DMS153 (cell line): Measurements from ENCODE around the gene PLEKHA6.

Source experiments
- DNase-seq: peaks from one replicate; lab custom pipeline; 2025; lab: John Stamatoyannopoulos, UW

Gene PLEKHA6

DNA sequence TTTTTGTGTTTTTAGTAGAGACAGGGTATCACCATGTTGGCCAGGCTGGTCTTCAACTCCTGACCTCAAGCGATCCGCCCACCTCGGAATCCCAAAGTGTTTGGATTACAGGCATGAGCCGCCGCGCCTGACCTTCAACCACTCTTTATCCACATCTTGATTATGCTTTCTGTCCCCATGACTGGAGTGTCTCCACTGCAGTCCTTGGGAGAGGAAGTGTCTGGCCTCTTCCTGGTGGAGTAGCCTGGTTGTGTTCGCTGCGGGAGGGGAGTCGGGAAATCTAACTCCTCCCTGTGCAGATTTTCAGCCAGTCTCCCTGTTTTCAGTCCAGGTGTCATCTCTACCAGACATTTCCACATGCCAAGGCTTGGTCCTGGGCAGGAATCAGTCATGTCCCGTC, 173.1 kb downstream of the PLEKHA6 start:
- DNase-seq, result no peak

DNA sequence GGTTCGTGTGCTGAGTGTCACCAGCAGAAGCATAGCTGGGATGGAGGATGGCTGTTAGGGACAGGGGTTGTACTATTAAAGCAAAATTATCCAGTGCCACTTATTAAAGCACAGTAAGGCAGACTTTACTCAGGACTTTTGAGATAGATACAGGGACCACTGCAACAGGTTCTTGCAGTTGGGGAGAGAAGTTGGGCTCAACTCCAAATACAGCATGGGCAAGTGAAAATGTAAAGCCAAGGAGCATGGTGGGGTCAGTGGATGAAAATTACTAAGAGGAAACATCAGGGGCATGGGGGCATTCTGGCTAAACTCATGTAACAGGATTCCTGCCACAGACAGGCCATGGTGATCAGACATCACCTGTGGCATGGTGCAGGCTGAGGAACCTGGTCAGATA, 178.6 kb downstream of the PLEKHA6 start:
- DNase-seq, result no peak

DNA sequence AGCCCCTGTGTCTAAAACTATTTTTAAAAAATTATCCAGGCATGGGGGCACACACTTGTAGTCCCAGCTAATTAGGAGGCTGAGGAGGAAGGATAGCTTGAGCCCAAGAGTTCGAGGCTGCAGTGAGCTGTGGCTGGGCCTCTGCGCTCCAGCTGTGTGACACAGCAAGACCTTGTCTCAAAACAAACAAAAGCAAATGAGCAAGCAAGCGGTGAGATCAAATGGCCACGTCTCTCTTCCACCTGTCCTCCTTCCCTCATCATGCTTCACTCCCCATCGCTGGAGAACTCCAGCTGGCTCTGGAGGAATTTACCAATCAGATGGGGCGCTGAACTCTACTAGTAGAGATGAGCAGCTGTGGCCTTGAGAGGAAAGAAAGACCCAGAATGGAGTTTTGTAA, 179.6 kb downstream of the PLEKHA6 start:
- DNase-seq, result no peak

DNA sequence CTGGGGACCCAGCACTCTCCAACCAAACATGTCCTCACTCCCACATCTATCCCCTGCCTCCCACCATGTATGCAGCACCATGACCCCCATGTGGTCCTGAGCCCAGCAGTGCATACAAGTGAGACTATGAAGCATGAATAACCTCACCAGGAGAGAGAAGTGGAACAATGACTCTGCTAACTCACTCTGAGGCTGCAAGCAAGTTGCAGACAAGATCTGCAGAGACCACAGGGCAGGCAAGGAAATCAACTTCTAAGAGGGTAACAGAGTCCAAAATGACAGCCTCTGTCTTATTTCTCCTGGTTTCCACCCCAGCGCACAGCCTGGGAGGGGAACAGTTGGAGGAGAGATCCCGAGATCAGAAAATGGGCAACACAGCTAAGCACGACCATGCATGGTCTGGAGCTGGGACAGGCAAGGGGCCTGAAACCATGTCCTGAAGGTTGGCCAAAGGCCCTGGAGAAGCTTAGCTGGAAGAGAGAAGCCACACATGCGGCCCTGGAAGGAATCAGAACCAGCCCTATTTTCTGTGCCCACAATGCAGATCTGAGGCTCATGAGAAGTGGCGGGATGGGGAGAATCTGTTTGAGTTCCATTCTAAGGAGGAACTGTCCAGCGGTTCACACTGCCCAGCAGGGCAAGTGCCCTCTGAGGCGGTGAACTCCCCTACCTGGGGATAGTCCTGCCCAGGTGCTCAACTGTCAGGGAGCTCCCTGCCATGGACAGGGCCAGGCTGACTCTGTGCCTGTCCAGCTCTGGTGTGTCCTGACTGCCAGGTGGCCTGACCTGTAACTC, 181.0 kb downstream of the PLEKHA6 start:
- DNase-seq, result no peak

DNA sequence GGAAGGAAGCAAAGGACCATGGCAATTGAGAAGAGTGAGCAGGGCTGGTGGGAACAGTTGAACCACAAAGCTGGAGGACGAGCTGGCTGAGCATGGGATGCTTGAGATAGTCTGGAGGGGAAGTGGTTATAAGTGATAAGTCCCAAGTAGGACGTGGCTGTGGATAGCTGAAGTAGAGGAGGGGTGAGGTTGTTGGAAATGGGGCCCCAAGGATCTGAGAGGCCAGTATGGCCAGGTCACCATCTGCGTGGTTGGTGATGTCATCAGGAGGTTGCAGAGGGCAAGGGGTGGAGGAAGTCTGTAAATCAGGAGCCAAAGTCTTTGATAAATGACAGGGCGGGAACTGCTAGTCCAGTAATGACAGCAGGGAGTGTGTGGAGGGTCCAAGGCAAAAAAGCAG, 182.6 kb downstream of the PLEKHA6 start:
- no peak for DNase-seq

DNA sequence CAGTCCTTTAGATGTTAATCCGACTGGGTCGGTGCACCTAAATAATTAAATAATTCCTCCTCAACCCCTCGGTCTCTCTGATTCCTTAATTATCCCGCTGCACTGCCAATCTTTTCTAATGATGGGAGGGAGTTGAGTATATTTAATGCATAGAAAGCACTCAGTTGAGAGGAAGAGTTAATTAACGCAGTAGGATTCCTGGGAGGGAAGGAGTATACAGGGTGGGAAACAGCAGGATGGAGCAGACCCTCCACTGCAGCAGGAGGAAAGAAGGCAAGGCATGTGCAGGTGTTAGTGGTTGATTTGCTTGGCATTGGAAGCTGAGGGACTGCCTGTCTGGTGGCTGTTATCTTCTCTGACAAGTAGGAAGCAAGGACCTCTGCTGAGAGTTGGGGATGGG, 183.7 kb downstream of the PLEKHA6 start:
- DNase-seq, result no peak

DNA sequence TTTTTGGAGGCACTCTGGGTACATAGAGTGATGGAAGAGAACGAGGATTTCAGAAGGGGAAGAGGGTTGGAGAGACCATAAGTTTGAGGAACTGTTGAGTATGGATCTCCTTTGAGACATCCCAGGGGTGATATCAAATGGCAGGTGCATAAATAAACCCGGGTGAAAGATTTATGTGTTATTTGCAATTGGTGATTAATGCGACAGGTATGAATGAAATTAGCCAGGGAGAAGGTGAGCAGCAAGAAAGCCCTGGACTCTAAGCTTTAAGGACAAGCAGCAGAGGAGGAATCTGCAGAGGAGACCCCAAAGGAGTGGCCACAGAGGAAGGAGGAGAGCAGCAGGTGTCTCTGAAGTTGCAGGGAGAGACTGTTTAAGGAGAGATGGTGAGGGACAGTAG, 184.8 kb downstream of the PLEKHA6 start:
- no peak for DNase-seq

DNA sequence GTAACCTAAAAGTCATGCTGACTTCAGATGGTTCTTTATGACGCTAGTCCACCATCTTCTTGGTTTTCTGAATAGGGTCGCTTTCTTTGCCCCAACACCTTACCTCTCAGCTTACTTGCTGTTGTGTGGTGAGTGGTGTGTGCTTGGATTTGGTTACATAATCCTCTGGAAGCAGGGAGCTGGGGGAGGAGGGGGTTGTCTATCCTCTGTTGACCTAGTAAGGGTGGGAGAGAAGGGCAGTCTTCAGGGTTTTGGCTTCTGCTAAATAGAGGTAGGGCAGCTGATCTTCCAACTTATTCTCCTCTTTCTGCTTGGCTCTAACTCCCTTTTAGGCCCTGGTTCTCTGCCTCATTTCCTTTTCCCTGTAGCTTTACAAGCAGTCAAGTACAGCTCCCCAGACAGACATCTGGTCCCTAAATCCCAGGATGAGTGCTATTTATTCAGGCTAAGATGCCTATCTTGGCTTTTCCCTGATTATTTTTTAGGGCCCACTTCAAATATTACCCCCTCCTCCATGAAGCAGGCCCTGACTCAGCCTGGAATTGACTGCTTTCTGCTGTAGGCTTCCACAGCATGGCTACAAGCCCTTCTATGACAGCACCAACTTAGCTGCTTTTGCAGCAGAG, 187.2 kb downstream of the PLEKHA6 start:
- DNase-seq, result no peak

DNA sequence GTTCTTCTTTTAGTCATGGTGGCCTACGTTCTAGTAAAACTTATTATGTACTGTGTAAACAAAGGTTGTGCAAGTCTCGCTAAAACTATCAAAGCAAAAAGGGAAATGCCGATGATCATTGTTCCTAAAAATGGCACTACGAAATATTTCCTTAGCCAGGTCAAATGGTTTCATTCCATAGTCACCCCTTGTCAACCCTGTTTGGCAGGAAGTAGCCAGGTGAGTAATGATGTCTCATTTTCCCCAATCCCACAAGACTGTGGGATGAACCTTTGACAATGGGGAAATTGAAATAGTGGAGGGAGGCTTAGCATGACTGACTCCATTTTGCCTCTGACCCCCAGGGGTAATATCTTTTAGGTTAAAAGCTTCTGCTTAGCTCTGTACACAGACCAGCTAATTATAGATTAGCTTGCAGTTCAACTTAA, 188.0 kb downstream of the PLEKHA6 start:
- DNase-seq, result no peak

DNA sequence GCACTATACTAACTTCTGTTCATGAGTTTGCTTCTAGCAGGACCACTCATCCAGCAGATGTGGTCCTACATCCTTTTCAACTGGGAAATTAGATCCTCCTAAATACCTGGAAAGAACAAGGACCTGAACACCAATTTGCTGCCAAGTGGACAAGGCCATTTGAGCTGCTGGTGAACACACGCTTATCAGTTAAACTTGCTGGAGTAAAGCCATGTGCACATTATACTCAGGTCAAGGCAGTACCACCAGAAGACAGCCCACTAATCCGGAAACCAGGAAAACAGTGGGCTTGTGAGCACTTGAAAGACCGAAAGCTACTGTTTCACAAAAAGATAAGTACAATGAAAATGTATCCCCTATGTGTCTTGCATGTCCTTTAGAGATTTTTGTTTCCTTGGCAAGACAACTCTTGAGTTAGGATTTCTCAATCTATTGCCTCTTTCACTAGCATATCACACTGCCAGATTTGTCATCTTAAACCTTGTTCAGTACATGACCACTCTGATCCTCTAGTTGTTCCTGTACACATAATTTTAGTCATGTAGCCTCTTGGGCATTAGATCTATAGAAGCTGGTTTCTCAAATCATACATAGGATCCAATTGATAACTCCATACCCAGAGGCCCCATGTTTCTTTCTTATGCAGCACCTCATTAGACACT, 189.1 kb downstream of the PLEKHA6 start:
- no peak for DNase-seq

DNA sequence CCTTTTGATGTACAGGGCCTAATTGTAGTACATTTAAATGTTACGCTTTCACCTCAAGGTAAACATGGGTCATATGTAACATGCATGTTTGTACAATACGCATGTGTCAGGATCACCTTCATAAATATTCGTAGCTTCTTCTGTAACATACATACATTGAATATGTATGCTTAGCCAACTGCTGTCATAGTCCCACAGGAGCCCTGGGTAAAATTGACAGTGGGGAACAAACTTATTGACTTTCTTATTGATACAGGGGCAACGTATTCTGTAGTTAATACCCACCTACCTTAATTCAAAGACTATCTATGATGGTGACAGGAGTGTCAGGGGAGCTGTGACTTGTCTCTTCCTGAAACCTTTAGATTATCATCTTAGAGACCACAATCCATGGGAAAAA, 189.9 kb downstream of the PLEKHA6 start:
- no peak for DNase-seq
